Measurements from ENCODE around the gene IQCE.

GRCh38 chr7:2610466-2610865 is 51.7 kb downstream of the IQCE start:
- TF ChIP-seq, protein P1, sequence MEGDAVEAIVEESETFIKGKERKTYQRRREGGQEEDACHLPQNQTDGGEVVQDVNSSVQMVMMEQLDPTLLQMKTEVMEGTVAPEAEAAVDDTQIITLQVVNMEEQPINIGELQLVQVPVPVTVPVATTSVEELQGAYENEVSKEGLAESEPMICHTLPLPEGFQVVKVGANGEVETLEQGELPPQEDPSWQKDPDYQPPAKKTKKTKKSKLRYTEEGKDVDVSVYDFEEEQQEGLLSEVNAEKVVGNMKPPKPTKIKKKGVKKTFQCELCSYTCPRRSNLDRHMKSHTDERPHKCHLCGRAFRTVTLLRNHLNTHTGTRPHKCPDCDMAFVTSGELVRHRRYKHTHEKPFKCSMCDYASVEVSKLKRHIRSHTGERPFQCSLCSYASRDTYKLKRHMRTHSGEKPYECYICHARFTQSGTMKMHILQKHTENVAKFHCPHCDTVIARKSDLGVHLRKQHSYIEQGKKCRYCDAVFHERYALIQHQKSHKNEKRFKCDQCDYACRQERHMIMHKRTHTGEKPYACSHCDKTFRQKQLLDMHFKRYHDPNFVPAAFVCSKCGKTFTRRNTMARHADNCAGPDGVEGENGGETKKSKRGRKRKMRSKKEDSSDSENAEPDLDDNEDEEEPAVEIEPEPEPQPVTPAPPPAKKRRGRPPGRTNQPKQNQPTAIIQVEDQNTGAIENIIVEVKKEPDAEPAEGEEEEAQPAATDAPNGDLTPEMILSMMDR (conservative IDR thresholded peaks at IDR 0.05), result no peak
- TF ChIP-seq EZH2 (IDR thresholded peaks at IDR 0.05; ENCODE audit: low read depth), result no peak

All from PC-9 (cell line).